ENCODE data around the gene ZDHHC11. TPM values are rescaled to one million over a fixed set of nuclear protein-coding genes. Genes with fewer than 3 reads are reported as not detected.

ZDHHC11 gene
- total and polyA plus RNA-seq, 2 experiments from 2014 or later, result 8.0 to 29.1 TPM

DNA sequence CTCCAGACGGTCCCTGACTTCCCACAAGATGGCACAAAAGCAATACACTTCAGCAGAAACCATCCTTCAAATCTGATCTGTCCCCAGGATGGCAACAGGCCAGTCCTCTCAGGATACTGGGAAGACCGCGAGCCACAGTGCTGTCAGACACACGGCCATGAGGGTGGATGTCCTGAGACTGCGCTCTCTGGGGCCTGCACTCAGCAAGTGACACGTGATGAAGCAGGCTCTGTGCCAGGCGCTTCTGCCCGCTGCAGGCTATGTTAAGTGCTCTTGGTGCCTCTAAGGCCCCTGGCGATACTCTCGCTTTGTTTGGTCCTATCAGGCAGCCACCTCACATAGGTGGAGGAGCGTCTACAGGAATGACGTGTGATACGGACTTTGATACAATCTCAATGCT is 34.7 kb upstream of the ZDHHC11 start:
- no peak overlapping the region for H3K4me3 Mint-ChIP-seq
- Histone ChIP-seq H3K9me2 (ENCODE audit: insufficient read depth) (no peaks in the 10 kb centered on the region), H3K27ac (ENCODE audit: low read depth) (no peak overlapping the region), H3K79me2 (replicated peaks; ENCODE audit: insufficient read depth) (peaks cover 88% of the 10 kb centered on the region), H3K4me3 (no peak overlapping the region), H3K4me1 (ENCODE audit: insufficient read depth) (no peaks in the 10 kb centered on the region), H3F3A (replicated peaks; ENCODE audit: low read depth) (peaks cover 8% of the 10 kb centered on the region; the same call in 1 of the 2 replicates), H3K27me3 (ENCODE audit: insufficient read depth) (no peaks in the 10 kb centered on the region), H2AFZ (no peak overlapping the region), H4K20me1 (replicated peaks; ENCODE audit: insufficient read depth) (peaks cover 46% of the 10 kb centered on the region), H3K36me3 (ENCODE audit: insufficient read depth) (peaks cover 63% of the 10 kb centered on the region), H3K4me2 (no peak overlapping the region)
- DNase-seq (ENCODE audit: low spot score), result no peak
- H3K9me3 Mint-ChIP-seq, result peaks cover 6% of the 10 kb centered on the region
- no peak overlapping the region for H3K27ac Mint-ChIP-seq
- TF ChIP-seq JUNB (IDR thresholded peaks at IDR 0.05; ENCODE audit: unreplicated experiment) (no peak), ZNF114 (CRISPR knock-in tag; IDR thresholded peaks at IDR 0.05) (no peak), ZNF331 (CRISPR knock-in tag; IDR thresholded peaks at IDR 0.05; ENCODE audit: low read depth) (no peak), NANOG (IDR thresholded peaks at IDR 0.05; ENCODE audit: borderline replicate concordance) (no peak), ZNF462 (CRISPR knock-in tag; IDR thresholded peaks at IDR 0.05) (no peak), CREB1 (CRISPR knock-in tag; IDR thresholded peaks at IDR 0.05; ENCODE audit: low read depth) (no peak), STAT1 (IDR thresholded peaks at IDR 0.05; ENCODE audit: unreplicated experiment) (no peak), EZH2 (IDR thresholded peaks at IDR 0.05; ENCODE audit: low read depth, unreplicated experiment) (no peak), POLR2AphosphoS5 (IDR thresholded peaks at IDR 0.05; ENCODE audit: low read depth) (no peak), EZH2phosphoT487 (IDR thresholded peaks at IDR 0.05; ENCODE audit: unreplicated experiment) (no peak), ETS1 (IDR thresholded peaks at IDR 0.05) (no peak), REST (IDR thresholded peaks at IDR 0.05; ENCODE audit: unreplicated experiment) (no peak)
- TF ChIP-seq, protein P1, sequence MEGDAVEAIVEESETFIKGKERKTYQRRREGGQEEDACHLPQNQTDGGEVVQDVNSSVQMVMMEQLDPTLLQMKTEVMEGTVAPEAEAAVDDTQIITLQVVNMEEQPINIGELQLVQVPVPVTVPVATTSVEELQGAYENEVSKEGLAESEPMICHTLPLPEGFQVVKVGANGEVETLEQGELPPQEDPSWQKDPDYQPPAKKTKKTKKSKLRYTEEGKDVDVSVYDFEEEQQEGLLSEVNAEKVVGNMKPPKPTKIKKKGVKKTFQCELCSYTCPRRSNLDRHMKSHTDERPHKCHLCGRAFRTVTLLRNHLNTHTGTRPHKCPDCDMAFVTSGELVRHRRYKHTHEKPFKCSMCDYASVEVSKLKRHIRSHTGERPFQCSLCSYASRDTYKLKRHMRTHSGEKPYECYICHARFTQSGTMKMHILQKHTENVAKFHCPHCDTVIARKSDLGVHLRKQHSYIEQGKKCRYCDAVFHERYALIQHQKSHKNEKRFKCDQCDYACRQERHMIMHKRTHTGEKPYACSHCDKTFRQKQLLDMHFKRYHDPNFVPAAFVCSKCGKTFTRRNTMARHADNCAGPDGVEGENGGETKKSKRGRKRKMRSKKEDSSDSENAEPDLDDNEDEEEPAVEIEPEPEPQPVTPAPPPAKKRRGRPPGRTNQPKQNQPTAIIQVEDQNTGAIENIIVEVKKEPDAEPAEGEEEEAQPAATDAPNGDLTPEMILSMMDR (conservative IDR thresholded peaks at IDR 0.05; ENCODE audit: low read depth in 2 of 2), result no peak
- H3K4me1 Mint-ChIP-seq, result no peaks in the 10 kb centered on the region; the same call in 2 of the 3 replicates
- peaks cover 12% of the 10 kb centered on the region for H3K27me3 Mint-ChIP-seq (ENCODE audit: insufficient read depth, low read depth, poor library complexity)
- H3K36me3 Mint-ChIP-seq (ENCODE audit: low read depth), result peaks cover 100% of the 10 kb centered on the region
- ATAC-seq, result no peak
